Measurements from ENCODE around the gene SUPT5H. TPM values are rescaled to one million over a fixed set of nuclear protein-coding genes. Genes with fewer than 3 reads are reported as not detected.

Gene SUPT5H
- total and polyA plus RNA-seq, 10 of the 15 experiments (the other 5 are each of a cell fraction or from before 2014, with no cell fraction given): 27.2 to 194 (median 83.6) TPM

- H3K4me1 ChIP-seq (ENCODE audit: control insufficient read depth, insufficient read depth, low read length): peaks cover 2% of the 10 kb centered on the region
- H3K79me2 ChIP-seq (ENCODE audit: control insufficient read depth, insufficient read depth, low read length): peaks cover 26% of the 10 kb centered on the region
- SMC1A ChIA-PET (ENCODE audit: uncharacterized antibody, unreplicated experiment): interaction anchor here (1.0 kb wide), 1 partner anchor 11 kb away, joined by 5 read pairs; no protein-coding TSS in a partner anchor
- RAD21 ChIA-PET (ENCODE audit: unreplicated experiment): interaction anchor here (1.3 kb wide), 1 partner anchor 19 kb away, joined by 3 read pairs; the partner anchor contains the start of gene RPS16
- 83% methylated on average over 22 of the region's 27 CpGs for WGBS (ENCODE audit: insufficient coverage, insufficient replicate concordance, low lambda C conversion rate, missing lambda C conversion rate)
- peaks cover 6 to 8% of the 10 kb centered on the region in 2 experiments; a peak in 3 of 4 replicates for H3K36me3 ChIP-seq (ENCODE audit: control insufficient read depth in 2 of 2, insufficient read depth in 2 of 2, low read length in 1 of 2)
- no peaks in the 10 kb centered on the region for H3K9me3 ChIP-seq (replicated peaks; ENCODE audit: control insufficient read depth, insufficient read depth, low read length)
- H3K9ac ChIP-seq (ENCODE audit: control insufficient read depth, insufficient read depth, low read length): no peak overlapping the region
- no peak overlapping the region for H2AFZ ChIP-seq (ENCODE audit: control insufficient read depth, low read depth, low read length)
- ATAC-seq: no peak
- no peak overlapping the region for H3K4me3 ChIP-seq
- POLR2A ChIA-PET: interaction anchor here (0.6 to 1.2 kb wide), 5 partner anchors 11 to 28 kb away, joined by 3 to 8 read pairs (median 3); no protein-coding TSS in a partner anchor
- H3K27me3 ChIP-seq (replicated peaks in 1 of 2; ENCODE audit: control insufficient read depth in 2 of 2, insufficient read depth in 2 of 2, low read length in 1 of 2): no peaks in the 10 kb centered on the region
- no peak overlapping the region for H3K4me2 ChIP-seq (ENCODE audit: control insufficient read depth, insufficient read depth)
- no TSS peak for BruUV-seq (replicated peaks)
- intact Hi-C loops (cut with micrococcal nuclease; ENCODE audit: unreplicated experiment): loop anchor here (10.0 kb wide), 1 partner anchor 118 kb away; the partner anchor contains the start of gene EID2B
- no peak for FAIRE-seq
- no peaks in the 10 kb centered on the region for H4K20me1 ChIP-seq (ENCODE audit: control insufficient read depth, insufficient read depth)
- in situ Hi-C loops (cut with MboI): no loop called here
- CTCF ChIA-PET: interaction anchor here (1.0 kb wide), 1 partner anchor 20 kb away, joined by 3 read pairs; no protein-coding TSS in a partner anchor
- no peak for TF ChIP-seq BRCA1 (IDR thresholded peaks at IDR 0.05; ENCODE audit: low read depth, low read length)
- TF ChIP-seq MTA3 (IDR thresholded peaks at IDR 0.05; ENCODE audit: borderline replicate concordance, low read length): no peak
- no peak for TF ChIP-seq SUPT20H (IDR thresholded peaks at IDR 0.05; ENCODE audit: borderline replicate concordance, control insufficient read depth, low read depth, low read length)
- TF ChIP-seq TARDBP (IDR thresholded peaks at IDR 0.05; ENCODE audit: borderline replicate concordance): no peak
- no peak for TF ChIP-seq NKRF (conservative IDR thresholded peaks at IDR 0.05)
- TF ChIP-seq IKZF1 (conservative IDR thresholded peaks at IDR 0.05): no peak
- TF ChIP-seq NFYA (IDR thresholded peaks at IDR 0.05; ENCODE audit: borderline replicate concordance, low read depth, low read length): no peak
- no peak for TF ChIP-seq JUND (IDR thresholded peaks at IDR 0.05; ENCODE audit: low read depth, low read length)
- H3K27ac ChIP-seq (ENCODE audit: control insufficient read depth, insufficient read depth): no peak overlapping the region
- DNase-seq (ENCODE audit: low read depth, low spot score): no peak
Measured at GRCh38 chr19:39416152-39417120, 28.9 kb upstream of the SUPT5H start.

All from GM12878 (cell line).